NOMO-1 (cell line): ENCODE results near the gene SNCAIP.

ENCODE experiments used
- DNase-seq, 2 experiments: peaks; one replicate each; lab custom pipeline; 2025; ENCODE audit not compliant: unreplicated experiment in 2 of 2; lab: John Stamatoyannopoulos, UW

SNCAIP gene

DNA sequence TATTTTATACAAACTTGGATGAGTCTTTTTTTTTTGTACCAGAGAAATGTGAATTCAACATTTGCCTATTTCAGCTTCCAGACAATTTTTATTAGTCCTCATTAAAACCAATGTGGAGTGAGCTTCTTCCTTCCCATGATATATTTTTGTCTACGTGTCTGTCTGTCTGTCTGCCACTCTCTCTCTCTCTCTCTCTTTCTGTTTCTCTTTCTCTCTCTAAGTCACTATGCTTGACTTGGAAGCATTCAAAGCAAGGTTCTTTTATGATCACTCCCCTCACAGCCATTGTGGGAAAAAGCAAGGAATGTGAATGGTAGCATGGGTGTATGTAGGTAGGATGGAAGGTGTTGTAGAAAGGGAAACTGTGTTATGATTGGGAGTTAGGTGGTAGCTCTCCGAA lies 80.2 kb downstream of the SNCAIP start:
- no peak for DNase-seq

DNA sequence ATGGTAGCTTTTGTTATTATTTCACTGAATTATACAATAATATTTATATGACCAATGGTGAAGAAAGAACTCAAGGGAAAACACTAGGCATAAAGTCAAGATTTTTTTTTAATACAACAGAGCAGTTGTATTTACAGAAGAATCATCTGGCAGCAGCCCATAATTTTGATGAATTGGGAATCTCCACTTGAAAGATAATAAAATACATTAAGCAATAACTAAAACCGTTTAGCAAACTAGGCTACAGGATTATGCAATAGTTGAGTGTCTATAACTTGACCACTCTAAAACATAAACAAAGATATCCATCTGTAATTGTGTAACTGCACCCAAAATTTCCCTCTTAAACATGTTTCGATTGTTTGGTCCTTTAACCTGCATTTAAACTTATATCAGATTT lies 80.8 kb downstream of the SNCAIP start:
- peak in 1 of 2 experiments; percentile 37 for DNase-seq

DNA sequence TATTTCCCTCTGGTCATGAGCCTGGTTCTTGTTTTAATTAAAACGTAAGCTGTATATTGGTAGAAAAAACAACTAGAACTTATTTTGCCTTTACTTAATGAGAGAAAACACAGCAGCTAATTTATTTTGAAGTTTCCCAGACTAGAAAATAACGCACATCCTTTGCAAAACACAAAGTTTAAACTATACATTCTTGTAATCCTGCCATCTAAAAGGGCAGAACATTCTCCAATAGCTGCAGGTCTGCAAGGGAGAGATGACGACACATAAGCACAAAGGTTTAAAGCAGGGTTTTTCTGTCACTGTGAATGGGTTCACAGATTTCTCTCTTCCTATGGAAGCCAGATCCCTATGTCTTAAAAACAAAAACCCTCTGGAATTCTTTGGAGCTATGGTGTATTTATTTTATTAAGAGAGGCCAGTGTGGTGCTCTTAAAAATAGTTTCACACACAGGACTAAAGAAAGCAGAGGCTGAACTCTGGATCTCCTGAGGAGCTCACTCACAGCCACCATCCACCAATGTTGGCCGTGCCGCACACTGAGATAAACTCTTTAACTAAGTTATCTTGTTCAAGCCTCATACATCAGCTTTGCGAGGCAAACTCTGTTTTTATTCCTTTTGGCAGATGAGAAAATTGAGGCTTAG lies 82.4 kb downstream of the SNCAIP start:
- no peak for DNase-seq

DNA sequence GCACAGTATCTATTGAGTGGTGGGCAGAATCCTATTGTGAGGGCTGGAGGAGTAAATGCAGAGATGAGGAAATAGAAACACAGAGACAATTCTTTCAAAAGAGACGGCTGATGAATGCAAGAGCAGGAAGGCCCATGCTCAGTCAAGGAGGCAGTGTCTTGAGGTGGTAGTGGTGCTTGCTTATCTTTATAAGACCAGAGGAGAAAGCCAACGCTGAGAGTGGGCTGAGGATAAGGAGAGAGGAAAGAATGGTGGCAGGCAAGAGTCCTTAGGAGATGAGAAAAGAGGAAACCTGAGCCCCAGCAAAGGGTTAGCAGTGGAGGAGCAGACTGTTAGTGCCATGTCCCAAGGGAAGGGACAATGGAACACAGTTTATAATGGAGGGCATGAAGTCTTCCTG lies 86.0 kb downstream of the SNCAIP start:
- DNase-seq, result no peak

DNA sequence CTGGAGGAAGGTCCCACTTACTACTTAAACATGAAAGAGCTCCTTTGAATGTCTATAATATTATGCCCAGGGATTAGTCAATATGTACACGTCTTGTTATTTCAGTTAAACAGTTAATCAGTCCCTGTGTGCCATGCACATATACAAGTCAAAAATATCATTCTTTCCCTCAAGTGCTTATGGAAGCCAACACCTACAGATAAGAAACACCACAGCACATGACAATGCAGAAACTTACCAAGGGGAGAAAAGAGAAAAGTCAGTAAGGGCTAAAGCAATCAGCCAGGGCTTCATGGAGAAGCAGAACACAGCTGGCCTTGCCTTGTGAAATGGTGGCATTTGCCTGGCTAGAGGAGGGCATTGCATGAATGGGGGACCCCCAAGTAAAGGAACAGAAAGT lies 88.3 kb downstream of the SNCAIP start:
- DNase-seq, result no peak

DNA sequence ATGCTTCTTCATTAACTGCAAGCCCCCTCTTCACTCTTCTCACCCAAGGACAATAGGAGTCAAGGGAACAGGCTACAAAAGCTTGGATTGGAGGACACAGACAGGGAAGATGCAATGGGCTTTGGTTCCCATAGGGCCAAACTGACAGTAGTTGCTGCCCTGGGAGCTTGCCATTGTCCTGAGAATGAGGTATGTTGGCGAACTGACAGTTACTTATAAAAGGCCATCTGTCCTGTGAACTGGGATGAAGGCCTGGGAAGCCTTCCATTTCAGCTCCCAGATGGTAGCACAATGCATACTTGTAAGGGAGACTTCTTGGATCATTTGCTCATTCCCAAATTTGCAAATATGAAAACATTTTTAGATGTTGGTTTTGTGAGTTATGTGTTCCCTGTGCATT lies 88.9 kb downstream of the SNCAIP start:
- DNase-seq, result no peak

DNA sequence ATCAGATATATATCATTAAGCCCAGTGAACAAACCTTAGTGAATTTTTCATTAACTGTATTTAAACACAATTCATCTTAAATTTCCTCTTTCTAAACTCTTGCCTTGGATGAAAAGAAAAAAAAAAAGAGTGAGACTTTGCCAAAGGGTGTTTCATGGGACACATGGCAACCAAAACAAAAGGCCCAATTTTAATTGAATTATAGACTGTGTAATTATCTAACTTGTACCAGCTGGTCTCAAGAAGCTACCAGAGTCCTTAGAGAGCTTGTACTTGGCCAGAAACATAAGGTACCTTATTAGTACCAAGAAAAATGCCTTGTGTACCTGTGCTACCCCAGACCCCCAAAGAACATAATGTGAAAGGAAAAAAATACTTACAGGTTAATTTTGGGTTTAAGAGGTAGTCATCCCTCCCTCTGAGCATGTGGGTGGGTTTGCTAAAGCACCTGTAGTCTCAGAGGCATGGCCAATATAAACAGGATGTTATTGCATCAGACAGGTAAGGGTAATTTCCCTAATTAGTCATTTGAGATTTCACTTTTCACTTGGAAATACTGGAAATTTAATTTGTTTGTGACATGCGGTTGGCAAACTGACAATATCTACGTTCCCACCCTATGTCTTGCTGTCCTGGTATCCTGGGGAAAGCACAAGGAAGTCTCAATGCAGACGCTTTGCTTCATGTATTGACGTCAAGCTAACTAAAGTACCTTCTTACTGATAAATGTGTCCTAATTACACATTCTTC lies 90.1 kb downstream of the SNCAIP start:
- no peak for DNase-seq

DNA sequence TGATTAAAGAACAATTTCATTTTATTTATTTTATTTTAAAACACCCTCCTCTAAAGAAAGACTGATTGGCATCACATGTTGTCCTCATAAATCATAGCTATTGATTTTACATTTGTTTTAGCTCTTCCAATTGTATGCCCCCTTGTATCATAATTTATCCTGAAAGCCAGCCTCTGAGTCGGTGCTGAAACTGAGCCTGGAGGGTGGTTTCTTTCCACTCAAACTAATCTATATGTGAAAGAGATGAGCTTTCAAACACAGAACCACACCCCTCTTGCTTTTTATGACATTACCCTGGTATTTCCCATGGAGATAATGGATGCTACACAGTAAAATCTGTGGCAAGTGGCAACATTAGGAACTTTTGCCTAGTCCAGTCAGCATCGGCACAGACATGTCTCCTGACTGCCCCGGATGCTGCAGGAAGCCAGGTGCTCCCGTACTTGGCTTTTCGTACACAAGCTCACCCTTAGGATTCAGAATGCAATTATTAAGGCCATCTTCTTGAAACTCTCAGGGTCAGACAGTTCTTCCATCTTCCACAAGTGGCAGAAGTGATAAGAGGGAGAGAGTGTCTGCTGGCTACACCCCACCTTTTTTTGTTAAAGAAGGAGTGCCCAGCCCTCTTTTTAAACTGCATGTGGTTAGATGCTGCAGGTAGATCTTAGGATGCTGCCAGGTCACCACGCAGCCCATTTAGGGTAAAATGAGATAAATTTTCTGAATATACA lies 91.1 kb downstream of the SNCAIP start:
- DNase-seq, result no peak

DNA sequence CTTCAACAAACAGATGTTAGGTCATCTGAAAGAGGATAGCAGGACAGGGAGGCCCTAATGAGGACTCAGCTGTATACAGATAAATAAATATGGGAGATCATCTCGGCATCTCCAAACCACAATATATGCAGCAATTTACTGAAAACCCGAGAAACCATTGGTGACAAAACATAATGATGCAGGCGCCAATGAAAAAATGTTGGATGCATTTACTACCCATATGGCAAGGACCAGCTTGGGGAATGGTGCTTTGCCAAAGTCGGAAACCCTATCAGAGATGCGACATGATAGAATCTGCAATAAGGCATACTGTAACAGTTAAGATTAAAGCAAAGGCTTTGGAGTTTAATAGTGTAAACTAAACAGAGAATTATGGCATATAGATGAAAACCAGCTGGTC lies 92.0 kb downstream of the SNCAIP start:
- DNase-seq, result no peak

DNA sequence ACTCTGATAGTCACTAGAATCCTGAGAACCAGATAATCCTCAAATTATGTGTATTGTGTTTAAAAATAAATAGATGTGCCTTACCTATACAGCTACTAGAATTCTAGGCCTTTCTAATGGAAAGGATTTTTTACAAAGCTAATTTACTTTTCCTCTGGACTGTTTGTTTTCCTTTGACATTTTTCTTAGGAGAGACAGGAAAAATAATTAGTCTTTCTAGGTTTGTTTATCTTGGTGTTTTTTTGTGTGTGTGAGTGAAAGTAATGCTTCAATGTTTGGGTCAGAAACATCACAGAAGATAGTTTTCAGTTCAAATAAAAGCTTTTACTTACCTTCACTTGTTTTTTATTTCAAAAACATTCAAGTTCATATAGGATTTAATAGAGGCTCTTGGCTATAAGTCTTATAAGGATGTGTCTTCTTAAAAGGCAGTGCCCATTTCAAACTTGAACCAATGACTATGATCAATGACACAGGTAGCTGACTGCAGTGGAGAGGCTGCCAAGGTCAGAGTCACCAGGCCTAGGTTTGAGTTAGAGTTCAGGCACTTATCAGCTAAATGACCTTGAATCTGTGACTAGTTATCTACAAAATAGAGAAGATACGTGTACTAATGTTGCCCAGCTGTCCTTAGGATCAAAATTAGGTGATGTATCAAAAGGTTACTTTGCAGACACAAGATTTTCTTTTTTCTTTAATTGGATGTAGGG lies 92.8 kb downstream of the SNCAIP start:
- DNase-seq, result no peak

DNA sequence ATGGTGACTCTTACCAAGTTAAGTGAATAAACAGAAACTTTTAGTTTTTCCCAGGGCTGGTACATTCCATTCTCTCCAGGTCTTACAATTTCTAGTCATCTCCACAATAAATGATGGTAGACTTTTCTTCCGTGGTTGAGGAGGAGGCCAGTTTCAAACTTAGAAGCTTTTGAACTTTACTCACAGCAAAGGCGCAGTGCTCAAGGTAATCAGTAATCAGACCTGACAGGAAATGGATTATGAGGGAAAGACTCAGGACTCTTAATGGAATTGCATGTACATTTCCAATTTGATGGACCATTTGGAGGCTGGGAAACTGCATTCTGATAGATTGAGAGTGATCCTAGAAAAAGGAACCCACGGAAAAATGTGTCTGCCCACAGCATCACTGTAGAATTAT lies 93.7 kb downstream of the SNCAIP start:
- DNase-seq, result no peak

DNA sequence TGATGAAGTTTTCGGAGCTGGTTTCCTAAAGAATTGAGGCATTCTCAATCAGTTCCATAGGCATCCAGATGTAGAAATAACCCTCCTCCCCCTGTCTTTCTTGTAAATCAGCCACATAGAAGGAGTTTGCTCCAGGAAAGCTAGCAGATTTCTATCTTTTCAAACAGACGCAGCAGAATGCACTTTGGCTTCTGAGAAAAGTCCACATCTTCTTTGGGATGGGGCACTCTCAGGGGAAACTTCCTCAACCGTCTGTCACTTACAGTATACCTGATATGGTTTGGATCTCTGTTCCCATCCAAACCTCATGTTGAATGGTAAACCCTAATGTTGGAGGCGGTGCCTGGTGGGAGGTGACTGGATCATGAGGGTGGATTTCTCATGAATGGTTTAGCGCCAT lies 94.1 kb downstream of the SNCAIP start:
- no peak for DNase-seq

DNA sequence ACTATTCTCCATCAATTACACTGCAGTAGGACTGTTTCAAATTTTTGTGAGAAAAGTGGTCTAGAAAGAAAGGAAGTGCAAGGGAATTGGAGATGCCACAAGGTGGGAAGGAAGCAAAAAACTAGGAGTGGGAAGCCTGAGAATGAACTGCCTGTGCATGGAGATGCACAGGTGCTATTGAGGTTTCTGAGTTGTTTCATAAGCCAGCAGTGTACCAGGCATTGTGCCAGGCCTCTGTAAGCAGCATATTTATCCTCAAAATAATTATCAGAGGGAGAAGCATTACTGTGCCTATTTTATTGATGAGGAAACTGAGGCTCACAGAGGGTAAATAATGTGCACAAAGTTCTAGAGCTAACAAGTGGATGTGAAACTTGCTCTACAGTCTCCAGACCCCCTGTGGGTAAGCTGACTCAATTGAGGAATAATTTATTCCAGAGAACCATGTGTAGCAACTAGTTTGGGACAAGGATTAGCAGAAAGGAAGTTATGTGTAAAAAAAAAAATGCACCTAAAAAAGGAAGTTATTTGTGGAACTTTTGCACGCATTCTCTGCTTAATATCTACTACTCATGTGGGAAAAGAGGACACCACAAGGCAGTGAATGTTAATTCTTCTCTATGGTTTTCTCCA lies 96.7 kb downstream of the SNCAIP start:
- DNase-seq, result peak; percentile 65 to 93

DNA sequence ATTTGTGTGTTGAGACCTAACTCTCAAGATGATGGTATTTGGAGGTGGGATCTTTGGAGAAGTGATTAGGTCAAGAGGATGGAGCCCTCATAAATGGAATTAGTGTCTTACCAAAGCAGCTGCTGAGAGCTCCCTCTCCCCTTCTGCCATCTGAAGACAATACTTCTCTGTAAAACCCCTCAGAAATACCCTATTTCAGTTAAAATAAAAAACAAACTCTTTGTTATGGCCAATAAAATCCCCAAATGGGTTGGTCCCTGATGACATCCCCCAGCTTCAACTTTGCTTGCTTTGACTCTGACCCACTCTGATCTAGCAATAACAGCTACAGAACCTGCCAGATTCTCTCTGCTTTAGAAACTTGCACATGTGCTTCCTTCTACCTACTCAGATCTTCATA lies 100.9 kb downstream of the SNCAIP start:
- DNase-seq, result no peak

DNA sequence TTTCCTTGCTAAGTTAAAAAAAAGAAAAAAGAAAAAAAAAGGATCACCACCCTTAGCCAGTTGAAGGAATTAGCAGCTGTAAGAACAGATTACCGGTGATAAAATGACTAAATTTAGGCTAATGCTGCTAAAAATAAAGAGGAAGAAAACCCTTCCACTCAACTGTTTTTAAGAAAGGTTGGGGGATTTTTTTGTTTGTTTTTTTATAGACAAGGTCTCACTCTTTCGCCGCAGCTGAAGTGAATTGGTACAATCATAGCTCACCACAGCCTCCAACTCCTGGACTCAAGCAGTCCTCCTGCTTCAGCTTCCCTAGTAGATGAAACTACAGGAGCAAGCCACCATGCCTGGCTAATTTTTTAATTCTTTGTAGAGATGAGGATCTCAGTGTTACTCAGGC lies 101.7 kb downstream of the SNCAIP start:
- DNase-seq, result no peak

DNA sequence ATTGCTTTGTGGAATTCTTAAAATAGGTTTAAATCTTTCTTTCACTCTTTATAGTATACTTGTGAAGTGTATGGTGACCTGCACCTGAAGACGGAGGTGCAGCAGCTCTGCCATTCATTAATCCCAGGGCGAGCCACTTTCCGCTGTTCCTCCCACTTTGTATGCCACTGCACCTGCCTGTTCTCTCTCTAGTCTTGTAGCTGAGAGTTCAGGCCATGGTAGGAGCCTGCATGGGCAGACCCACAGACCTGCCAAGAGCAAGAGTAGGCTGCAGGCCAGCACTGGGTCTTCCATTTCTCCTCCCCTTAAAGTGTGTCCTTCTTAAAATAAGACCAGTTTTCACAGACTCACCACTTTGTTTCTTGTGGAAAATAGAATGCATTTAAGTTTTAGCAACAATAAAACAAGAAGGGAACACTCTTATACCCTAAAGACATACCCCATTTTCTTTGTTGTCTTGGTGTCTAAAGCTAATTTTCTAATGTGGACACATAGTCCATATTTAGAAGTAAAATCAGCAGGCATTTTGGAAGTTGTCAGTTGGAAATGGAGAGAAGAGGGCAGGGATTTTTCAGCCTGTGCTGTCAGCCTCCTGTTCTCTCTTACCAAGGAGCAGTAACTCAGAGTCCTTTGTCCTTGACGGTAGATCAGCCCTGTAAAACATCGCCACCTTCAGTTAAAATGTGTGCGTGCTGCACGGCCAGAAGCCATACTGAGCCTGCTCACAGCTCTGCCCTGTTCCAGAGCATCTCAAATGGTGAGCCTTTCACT lies 103.2 kb downstream of the SNCAIP start:
- DNase-seq, result peak in 1 of 2 experiments; percentile 51

DNA sequence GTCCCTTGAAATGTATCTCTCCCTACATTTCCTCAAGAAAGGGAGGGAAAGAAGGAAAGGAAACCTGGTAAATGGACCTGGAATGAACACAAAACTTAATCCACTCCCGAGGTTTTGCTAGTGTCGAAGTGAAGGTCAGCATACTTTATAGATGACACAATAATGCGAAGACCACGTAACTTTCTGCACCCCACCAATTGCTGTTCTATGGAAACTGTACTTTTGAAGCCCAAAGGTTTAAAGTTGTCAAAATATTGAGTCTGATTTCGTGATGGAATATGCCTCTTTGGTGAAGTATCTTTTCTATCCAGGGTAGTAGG lies 103.7 kb downstream of the SNCAIP start:
- no peak for DNase-seq

DNA sequence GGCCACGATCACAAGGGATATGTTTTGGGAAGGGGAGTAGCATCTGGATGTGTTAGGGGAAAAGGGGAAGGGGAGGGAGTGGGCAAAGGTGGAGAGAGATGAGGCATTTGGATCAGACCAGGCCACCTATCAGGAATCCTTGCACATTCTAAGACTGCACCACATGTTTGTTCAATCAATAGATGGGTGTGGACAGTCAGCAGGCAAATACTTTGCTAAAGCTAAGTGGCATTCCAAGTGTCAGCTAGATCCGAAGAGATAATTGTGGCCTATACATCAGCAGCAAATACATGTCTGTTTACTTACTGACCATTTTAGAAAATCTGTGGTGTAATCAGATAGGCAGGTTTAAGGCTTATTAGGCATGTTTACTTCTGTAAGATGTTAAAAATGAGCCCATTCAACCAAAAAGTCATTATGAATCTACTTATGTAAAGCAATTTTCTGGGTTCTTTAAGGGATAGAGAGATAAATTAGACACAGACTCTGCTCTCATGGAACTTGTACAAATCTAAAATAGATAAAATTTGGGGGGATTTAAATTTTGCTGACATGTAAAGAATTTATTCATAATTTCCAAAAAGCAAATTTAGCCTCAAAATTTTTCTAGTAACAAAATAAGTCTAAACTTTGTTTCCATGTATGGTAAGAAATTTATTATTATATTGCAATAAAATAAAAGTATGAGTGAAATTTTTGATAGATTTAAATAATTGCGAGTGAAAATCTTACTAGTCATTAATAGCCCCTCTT lies 107.3 kb downstream of the SNCAIP start:
- no peak for DNase-seq

DNA sequence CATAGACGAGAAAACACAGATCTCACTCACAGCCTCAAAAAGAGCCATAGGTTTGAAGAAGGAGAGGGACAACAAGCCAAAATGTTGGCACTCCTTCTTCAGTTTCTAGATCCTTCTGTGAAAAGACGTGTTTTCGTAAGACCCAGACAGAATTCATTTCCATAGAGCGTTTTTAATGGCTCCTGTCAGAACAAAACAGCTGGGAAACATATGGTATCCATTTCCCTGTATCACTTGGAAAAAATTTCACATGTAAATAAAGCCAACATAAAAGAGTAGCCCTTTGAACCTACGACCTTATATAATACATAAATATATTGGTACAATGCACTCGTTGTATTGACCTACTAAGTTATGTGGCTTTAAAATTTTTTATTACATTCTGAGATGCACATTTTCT lies 108.1 kb downstream of the SNCAIP start:
- DNase-seq, result no peak
